Neural cell (in vitro differentiated cells): Measurements from ENCODE around the gene UBL4B.

Source experiments
- EP300 ChIP-seq: fragments of 450-650 bp; conservative IDR thresholded peaks from 2 replicates; pipeline ENCODE4 v1.6.1; 2014; ENCODE audit warnings: antibody characterized with exemption, mild to moderate bottlenecking, moderate library complexity; ENCODE audit not compliant: poor library complexity, severe bottlenecking
- EZH2 ChIP-seq: fragments of 200-600, 300-800 bp; shearing (Covaris generic), sonication (generic); IDR thresholded peaks from 2 replicates; pipeline ENCODE4 v1.6.1; 2014; ENCODE audit warnings: antibody characterized with exemption, low read length, borderline replicate concordance, mild to moderate bottlenecking; ENCODE audit not compliant: insufficient read depth, poor library complexity, severe bottlenecking
- POLR2AphosphoS5 ChIP-seq: IDR thresholded peaks from 2 replicates; pipeline ENCODE4 v1.6.1; 2012
- TAF1 ChIP-seq: IDR thresholded peaks from 2 replicates; pipeline ENCODE4 v1.6.1; 2012; ENCODE audit warnings: low read depth
- TF ChIP-seq, protein P1 (sequence below): fragments of 450-650 bp; IDR thresholded peaks from 2 replicates; pipeline ENCODE4 v1.5.1; 2014; ENCODE audit warnings: antibody characterized with exemption, mild to moderate bottlenecking, moderate library complexity; ENCODE audit not compliant: poor library complexity, severe bottlenecking
- TF ChIP-seq, protein P2 (sequence below): IDR thresholded peaks from 2 replicates; pipeline ENCODE4 v1.6.1; 2012; ENCODE audit warnings: borderline replicate concordance

GRCh38 chr1:110144366-110144765 lies 32.1 kb downstream of the UBL4B start:
- TF ChIP-seq, protein P1, sequence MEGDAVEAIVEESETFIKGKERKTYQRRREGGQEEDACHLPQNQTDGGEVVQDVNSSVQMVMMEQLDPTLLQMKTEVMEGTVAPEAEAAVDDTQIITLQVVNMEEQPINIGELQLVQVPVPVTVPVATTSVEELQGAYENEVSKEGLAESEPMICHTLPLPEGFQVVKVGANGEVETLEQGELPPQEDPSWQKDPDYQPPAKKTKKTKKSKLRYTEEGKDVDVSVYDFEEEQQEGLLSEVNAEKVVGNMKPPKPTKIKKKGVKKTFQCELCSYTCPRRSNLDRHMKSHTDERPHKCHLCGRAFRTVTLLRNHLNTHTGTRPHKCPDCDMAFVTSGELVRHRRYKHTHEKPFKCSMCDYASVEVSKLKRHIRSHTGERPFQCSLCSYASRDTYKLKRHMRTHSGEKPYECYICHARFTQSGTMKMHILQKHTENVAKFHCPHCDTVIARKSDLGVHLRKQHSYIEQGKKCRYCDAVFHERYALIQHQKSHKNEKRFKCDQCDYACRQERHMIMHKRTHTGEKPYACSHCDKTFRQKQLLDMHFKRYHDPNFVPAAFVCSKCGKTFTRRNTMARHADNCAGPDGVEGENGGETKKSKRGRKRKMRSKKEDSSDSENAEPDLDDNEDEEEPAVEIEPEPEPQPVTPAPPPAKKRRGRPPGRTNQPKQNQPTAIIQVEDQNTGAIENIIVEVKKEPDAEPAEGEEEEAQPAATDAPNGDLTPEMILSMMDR: no peak
- TF ChIP-seq EZH2 (no peak), POLR2AphosphoS5 (no peak), EP300 (no peak), TAF1 (no peak)
- TF ChIP-seq, protein P2, sequence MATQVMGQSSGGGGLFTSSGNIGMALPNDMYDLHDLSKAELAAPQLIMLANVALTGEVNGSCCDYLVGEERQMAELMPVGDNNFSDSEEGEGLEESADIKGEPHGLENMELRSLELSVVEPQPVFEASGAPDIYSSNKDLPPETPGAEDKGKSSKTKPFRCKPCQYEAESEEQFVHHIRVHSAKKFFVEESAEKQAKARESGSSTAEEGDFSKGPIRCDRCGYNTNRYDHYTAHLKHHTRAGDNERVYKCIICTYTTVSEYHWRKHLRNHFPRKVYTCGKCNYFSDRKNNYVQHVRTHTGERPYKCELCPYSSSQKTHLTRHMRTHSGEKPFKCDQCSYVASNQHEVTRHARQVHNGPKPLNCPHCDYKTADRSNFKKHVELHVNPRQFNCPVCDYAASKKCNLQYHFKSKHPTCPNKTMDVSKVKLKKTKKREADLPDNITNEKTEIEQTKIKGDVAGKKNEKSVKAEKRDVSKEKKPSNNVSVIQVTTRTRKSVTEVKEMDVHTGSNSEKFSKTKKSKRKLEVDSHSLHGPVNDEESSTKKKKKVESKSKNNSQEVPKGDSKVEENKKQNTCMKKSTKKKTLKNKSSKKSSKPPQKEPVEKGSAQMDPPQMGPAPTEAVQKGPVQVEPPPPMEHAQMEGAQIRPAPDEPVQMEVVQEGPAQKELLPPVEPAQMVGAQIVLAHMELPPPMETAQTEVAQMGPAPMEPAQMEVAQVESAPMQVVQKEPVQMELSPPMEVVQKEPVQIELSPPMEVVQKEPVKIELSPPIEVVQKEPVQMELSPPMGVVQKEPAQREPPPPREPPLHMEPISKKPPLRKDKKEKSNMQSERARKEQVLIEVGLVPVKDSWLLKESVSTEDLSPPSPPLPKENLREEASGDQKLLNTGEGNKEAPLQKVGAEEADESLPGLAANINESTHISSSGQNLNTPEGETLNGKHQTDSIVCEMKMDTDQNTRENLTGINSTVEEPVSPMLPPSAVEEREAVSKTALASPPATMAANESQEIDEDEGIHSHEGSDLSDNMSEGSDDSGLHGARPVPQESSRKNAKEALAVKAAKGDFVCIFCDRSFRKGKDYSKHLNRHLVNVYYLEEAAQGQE: no peak
